Measurements from ENCODE around the gene NUPR2. TPM values are rescaled to one million over a fixed set of nuclear protein-coding genes. Genes with fewer than 3 reads are reported as not detected.
"Not testable (repeated sequence)": the region's sequence is repeated elsewhere in the genome, so short reads cannot be mapped to it uniquely, and the experiment has no call there.

Gene NUPR2
- total RNA-seq, 1 donor from 2014 or later = 3.1 TPM

DNA sequence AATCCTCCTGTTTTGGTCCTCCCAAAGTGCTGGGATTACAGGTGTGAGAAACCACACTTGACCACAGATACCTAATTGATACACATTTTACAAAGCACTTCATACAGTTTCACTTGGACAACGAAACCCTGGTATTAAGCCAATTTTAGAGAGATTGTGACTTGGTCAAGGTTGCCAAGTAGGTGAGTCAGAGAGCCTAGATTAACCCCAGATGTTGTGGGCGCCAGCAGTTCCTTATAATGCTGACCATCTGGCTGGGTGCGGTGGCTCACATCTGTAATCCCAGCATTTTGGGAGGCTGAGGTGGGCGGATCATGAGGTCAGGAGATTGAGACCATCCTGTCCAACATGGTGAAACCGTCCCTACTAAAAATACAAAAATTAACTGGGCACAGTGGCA lies 18.5 kb downstream of the NUPR2 start:
- TF ChIP-seq, protein P1, sequence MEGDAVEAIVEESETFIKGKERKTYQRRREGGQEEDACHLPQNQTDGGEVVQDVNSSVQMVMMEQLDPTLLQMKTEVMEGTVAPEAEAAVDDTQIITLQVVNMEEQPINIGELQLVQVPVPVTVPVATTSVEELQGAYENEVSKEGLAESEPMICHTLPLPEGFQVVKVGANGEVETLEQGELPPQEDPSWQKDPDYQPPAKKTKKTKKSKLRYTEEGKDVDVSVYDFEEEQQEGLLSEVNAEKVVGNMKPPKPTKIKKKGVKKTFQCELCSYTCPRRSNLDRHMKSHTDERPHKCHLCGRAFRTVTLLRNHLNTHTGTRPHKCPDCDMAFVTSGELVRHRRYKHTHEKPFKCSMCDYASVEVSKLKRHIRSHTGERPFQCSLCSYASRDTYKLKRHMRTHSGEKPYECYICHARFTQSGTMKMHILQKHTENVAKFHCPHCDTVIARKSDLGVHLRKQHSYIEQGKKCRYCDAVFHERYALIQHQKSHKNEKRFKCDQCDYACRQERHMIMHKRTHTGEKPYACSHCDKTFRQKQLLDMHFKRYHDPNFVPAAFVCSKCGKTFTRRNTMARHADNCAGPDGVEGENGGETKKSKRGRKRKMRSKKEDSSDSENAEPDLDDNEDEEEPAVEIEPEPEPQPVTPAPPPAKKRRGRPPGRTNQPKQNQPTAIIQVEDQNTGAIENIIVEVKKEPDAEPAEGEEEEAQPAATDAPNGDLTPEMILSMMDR (conservative IDR thresholded peaks at IDR 0.05; ENCODE audit: low read depth, low read length) = no peak
- no peak for DNase-seq (ENCODE audit: low read depth)
- no peak overlapping the region for H3K4me3 ChIP-seq (ENCODE audit: low read depth, low read length)

DNA sequence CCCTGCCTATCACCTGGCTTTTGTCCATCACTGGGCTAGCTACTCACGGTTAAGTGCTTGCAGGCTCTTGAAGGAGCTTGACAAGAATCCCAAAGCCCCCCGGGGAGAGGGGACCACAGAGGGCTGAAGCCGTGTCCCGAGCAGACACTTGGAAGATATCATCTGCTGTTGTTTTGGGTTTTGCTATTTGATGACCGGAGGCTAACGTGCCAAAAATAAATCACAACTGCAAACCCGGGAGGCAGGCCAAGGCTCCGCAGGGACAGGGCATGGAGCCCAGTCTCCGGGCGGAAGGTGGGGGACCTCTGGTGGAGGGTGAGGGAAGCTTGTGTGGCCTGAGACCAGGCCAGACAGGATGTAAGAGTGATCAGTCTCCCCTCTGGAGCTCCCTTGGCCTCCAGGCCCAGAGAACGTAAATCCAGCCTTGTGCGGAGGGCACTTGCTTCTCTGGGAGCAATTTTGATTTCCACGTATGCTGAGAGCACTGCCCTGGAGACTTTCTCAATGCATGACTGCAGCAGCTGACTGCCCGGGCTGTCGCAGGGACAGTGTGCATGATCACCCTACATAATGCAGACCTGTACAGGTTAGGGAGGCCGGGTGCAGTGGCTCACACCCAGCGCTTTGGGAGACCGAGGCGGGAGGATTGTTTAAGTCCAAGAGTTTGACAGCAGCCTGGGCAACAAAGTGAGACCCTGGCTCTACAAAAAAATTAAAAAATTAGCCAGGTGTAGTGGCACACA lies 23.3 kb downstream of the NUPR2 start, which contains the start of gene PHKG1:
Gene PHKG1 (minus strand): TSS at position 164 of the 743 bp plus-strand sequence. CDS start 4,011 bp downstream, outside the sequence.
- TF ChIP-seq, protein P1 (conservative IDR thresholded peaks at IDR 0.05; ENCODE audit: low read depth, low read length) = peak; percentile 74
- no peak for DNase-seq (ENCODE audit: low read depth)
- H3K4me3 ChIP-seq (ENCODE audit: low read depth, low read length) = no peak within 1 kb of the TSS

DNA sequence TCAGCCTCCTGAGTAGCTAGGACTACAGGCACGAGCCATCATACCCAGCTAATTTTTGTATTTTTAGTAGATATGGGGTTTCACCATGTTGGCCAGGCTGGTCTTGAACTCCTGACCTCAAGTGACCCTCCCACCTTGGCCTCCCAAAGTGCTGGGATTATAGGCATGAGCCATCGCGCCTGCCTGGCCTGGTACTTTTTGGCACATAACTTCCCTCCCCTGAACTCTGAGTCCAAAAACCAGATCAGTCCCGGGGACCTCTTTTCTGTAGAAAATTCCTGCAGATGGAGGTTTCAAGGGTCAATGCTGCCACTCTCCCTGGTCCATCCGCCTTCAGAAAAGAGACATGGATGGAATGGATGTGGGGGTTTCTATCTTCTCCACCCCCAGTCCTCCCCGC lies 23.8 kb downstream of the NUPR2 start:
- not testable (repeated sequence) for H3K4me3 ChIP-seq (ENCODE audit: low read depth, low read length); DNase-seq (ENCODE audit: low read depth)

DNA sequence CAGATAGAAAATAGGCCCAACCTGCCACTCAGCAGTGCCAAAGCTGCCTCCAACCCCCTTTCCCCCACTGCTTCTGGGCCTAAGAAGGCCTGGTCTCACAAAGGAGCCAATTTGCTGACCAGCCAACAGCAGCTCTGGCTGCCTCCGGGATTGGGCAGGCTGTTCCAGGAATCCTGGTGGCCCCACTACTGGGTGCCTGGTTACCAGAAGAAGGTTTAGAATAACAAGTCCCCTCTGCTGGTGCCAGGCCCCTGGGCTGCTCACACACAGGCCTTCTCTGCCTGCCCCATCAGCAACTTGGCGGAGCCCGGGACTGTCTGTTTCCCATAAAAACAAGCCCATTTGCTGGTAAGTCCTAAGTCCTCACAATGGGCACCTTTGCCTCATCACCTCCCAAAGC lies 24.6 kb downstream of the NUPR2 start:
- H3K4me3 ChIP-seq (ENCODE audit: low read depth, low read length) = no peak overlapping the region
- DNase-seq (ENCODE audit: low read depth) = no peak
- TF ChIP-seq, protein P1 (conservative IDR thresholded peaks at IDR 0.05; ENCODE audit: low read depth, low read length) = no peak

DNA sequence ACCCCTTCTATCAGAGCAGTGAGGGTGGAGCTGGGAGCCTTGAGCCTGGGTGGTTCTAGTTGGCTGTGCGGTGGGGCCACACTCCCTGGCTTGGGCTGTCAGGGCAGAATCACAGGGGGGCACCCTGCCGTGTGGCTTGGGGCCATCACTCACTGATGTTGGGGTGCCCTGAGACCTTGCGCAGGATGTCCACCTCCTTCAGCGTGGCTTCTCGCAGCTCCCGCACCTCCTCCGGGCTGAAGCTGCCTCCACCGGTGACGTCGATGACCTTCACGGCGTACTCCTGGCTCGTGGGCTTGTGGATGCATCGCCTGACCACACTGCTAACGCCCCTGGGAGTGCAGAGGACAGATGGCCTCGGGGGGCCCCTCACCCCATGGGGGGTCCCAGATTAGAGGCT lies 28.8 kb downstream of the NUPR2 start:
- TF ChIP-seq, protein P1 (conservative IDR thresholded peaks at IDR 0.05; ENCODE audit: low read depth, low read length) = no peak
- no peak overlapping the region for H3K4me3 ChIP-seq (ENCODE audit: low read depth, low read length)
- no peak for DNase-seq (ENCODE audit: low read depth)

DNA sequence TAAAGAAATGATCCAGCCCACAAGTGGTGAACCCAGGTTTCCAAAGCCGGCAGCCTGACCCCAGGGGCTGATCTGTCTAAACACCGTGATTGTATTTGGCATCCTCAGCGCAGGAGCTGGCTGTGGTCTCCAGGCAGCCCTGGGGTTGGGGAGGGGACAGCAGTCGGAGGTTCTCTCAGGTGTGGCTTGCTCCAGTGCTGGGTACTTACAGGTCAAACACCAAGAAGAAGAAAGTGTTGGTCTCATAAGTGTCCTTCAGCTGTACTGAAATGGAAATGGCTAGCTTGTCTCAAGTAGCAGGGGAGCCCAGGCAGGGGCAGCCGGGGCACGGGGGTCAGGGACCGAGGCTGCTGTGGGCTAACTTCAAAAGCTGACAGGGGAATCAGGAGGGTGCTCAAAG lies 29.5 kb downstream of the NUPR2 start:
- no peak overlapping the region for H3K4me3 ChIP-seq (ENCODE audit: low read depth, low read length)
- no peak for DNase-seq (ENCODE audit: low read depth)
- TF ChIP-seq, protein P1 (conservative IDR thresholded peaks at IDR 0.05; ENCODE audit: low read depth, low read length) = no peak

DNA sequence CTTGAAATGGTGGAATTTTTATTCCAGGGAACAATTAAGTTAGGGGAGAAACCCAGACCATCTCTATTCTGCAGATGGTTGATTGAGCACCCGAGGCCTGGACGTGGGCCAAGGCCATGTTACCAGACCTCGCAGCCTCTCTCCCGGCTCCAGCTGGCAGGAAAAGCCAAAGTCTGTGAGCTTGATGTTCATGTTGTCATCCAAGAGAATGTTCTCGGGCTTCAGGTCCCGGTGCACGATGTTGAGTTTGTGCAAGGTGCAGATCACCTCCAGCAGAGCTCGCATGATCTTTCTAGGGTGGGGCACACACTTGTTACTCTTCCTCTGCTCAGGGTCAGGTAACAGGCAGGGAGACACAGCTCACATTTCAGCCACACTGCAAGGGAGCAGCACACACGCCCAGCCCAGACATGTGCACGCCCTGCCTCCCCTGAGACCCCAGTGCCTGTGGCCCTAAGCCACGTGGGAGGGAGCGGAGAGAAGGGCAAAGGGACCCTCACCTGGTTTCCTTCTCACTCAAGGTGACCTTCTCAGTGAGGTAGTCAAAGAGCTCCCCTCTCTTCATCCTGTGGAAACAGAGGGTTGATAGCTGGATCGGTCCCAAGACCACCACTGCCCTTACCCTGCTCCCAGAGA lies 32.9 kb downstream of the NUPR2 start:
- TF ChIP-seq, protein P1 (conservative IDR thresholded peaks at IDR 0.05; ENCODE audit: low read depth, low read length) = no peak
- no peak for DNase-seq (ENCODE audit: low read depth)
- no peak overlapping the region for H3K4me3 ChIP-seq (ENCODE audit: low read depth, low read length)

Measured in epithelial cell of proximal tubule (primary cell).